IPS-18c (cell line): ENCODE data around the gene S100PBP.

Experiments
- H3K4me3 ChIP-seq: 2 replicates; pipeline ENCODE4 v1.7.0; 2013; ENCODE audit warnings: low read depth, mild to moderate bottlenecking, low read length, moderate library complexity; ENCODE audit not compliant: insufficient read depth
- H3K9me3 ChIP-seq: one replicate; pipeline ENCODE4 v1.6.1; 2013; ENCODE audit warnings: mild to moderate bottlenecking, low read length, moderate library complexity; ENCODE audit not compliant: control insufficient read depth, insufficient read depth

S100PBP gene

GRCh38 chr1:32817159-32817814 is at the start of gene S100PBP, which contains the start of gene YARS1:
Gene S100PBP, plus strand, starts transcription at chr1:32817653. Its CDS starts 8,447 bp downstream, at chr1:32826100.
Gene YARS1, minus strand, starts transcription at chr1:32817358. Its CDS starts 114 bp downstream, at chr1:32817244.
- H3K9me3 ChIP-seq, result no peaks in the 10 kb centered on the region
- peak within 1 kb of the TSS; percentile 83 for H3K4me3 ChIP-seq

GRCh38 chr1:32768110-32768850 is 49.2 kb upstream of the S100PBP start:
- no peak overlapping the region for H3K4me3 ChIP-seq
- no peaks in the 10 kb centered on the region for H3K9me3 ChIP-seq

- Histone ChIP-seq H3K9me3 (no peaks in the 10 kb centered on the region), H3K4me3 (no peak overlapping the region)
These were observed 47.8 kb upstream of the S100PBP start for GRCh38 chr1:32769524-32770220.

GRCh38 chr1:32770221-32770731 is 47.2 kb upstream of the S100PBP start:
- H3K4me3 ChIP-seq, result no peak overlapping the region
- H3K9me3 ChIP-seq, result no peaks in the 10 kb centered on the region

- H3K9me3 ChIP-seq, result no peaks in the 10 kb centered on the region
- H3K4me3 ChIP-seq, result no peak overlapping the region
These were observed 46.5 kb upstream of the S100PBP start for GRCh38 chr1:32770741-32771548.

- Histone ChIP-seq H3K9me3 (no peaks in the 10 kb centered on the region), H3K4me3 (no peak overlapping the region)
These were observed 45.7 kb upstream of the S100PBP start for GRCh38 chr1:32771561-32772280.

GRCh38 chr1:32772281-32773017 is 45.0 kb upstream of the S100PBP start:
- H3K9me3 ChIP-seq, result no peaks in the 10 kb centered on the region
- no peak overlapping the region for H3K4me3 ChIP-seq

GRCh38 chr1:32773018-32773763 is 44.3 kb upstream of the S100PBP start:
- no peak overlapping the region for H3K4me3 ChIP-seq

GRCh38 chr1:32773764-32774463 is 43.5 kb upstream of the S100PBP start:
- H3K9me3 ChIP-seq, result no peaks in the 10 kb centered on the region
- no peak overlapping the region for H3K4me3 ChIP-seq

More at GRCh38 chr1:32773018-32773763, 44.3 kb upstream of the S100PBP start:
- H3K9me3 ChIP-seq, result no peaks in the 10 kb centered on the region

- H3K9me3 ChIP-seq, result no peaks in the 10 kb centered on the region
- no peak overlapping the region for H3K4me3 ChIP-seq
These were observed 43.0 kb upstream of the S100PBP start for GRCh38 chr1:32774464-32774808.

GRCh38 chr1:32774950-32775634 is 42.4 kb upstream of the S100PBP start:
- no peak overlapping the region for H3K4me3 ChIP-seq
- no peaks in the 10 kb centered on the region for H3K9me3 ChIP-seq

- Histone ChIP-seq H3K4me3 (no peak overlapping the region), H3K9me3 (no peaks in the 10 kb centered on the region)
These were observed 41.7 kb upstream of the S100PBP start for GRCh38 chr1:32775640-32776337.

GRCh38 chr1:32779242-32779641 is 38.2 kb upstream of the S100PBP start:
- H3K9me3 ChIP-seq, result no peaks in the 10 kb centered on the region

GRCh38 chr1:32780005-32780404 is 37.4 kb upstream of the S100PBP start:
- Histone ChIP-seq H3K4me3 (no peak overlapping the region), H3K9me3 (no peaks in the 10 kb centered on the region)

More at GRCh38 chr1:32779242-32779641, 38.2 kb upstream of the S100PBP start:
- no peak overlapping the region for H3K4me3 ChIP-seq
